Endothelial cell of umbilical vein (primary cell): ENCODE data around the gene DCTD. TPM values are rescaled to one million over a fixed set of nuclear protein-coding genes. Genes with fewer than 3 reads are reported as not detected.

Experiments
- BruUV-seq: library from RNA; stranded (reverse); fragments of 400-500 nt; replicated peaks from 2 replicates; lab custom pipeline; 2021; lab: Mats Ljungman, UMichigan
- CTCF ChIA-PET: fragments of 300-600, 350-600 bp; sonication (Branson Sonifier 250); formaldehyde crosslinking; loops from one replicate; lab custom pipeline; 2021; ENCODE audit warnings: antibody characterized with exemption, inconsistent platforms; lab: Charles Lee
- POLR2A ChIA-PET: fragments of 300-600, 350-600 bp; sonication (Branson Sonifier 250); formaldehyde crosslinking; loops from one replicate; lab custom pipeline; 2021; ENCODE audit warnings: antibody characterized with exemption, inconsistent platforms; lab: Charles Lee
- DNase-seq: peaks from one replicate; pipeline ENCODE4 v3.0.0-alpha.2; 2011; ENCODE audit warnings: low read depth, low spot score
- FAIRE-seq: peaks from 2 replicates; lab custom pipeline; 2011; peaks lifted over from hg19 to GRCh38; lab: Jason Lieb, UNC
- H2AFZ ChIP-seq: 2 replicates; pipeline ENCODE4 v1.6.0; 2012; ENCODE audit warnings: low read depth, low read length, control low read depth, inconsistent platforms
- H3K27ac ChIP-seq: 2 replicates; pipeline ENCODE4 v1.5.1; 2011; ENCODE audit warnings: low read depth, mild to moderate bottlenecking, control low read depth, low read length, moderate library complexity; ENCODE audit not compliant: insufficient read depth
- H3K27me3 ChIP-seq, 2 experiments: 2 replicates each; pipeline versions ENCODE4 v1.6.0 to v1.6.1; 2011; ENCODE audit warnings: low read length in 2 of 2, mixed read lengths in 1 of 2; ENCODE audit not compliant: control insufficient read depth in 2 of 2, insufficient read depth in 2 of 2
- H3K36me3 ChIP-seq, 2 experiments: 2 replicates in 1 of 2; 3 replicates in 1 of 2; pipeline ENCODE4 v1.5.1; 2011; ENCODE audit warnings: low read length in 2 of 2, mild to moderate bottlenecking in 1 of 2, moderate library complexity in 1 of 2; ENCODE audit not compliant: control insufficient read depth in 2 of 2, insufficient read depth in 2 of 2; ENCODE audit errors: extremely low read depth in 1 of 2
- H3K4me1 ChIP-seq: 3 replicates; pipeline ENCODE4 v1.5.1; 2011; ENCODE audit warnings: mild to moderate bottlenecking, low read length; ENCODE audit not compliant: control insufficient read depth, insufficient read depth; ENCODE audit errors: extremely low read depth
- H3K4me2 ChIP-seq: 2 replicates; pipeline ENCODE4 v1.6.1; 2011; ENCODE audit warnings: low read length, control low read depth, mixed read lengths; ENCODE audit not compliant: insufficient read depth
- H3K4me3 ChIP-seq, 3 experiments: fragments of 200-600 bp in 1 of 3; sonication (generic), shearing (Covaris generic) in 1 of 3; replicated peaks in 1 of 3; 2 replicates each; pipeline ENCODE4 v1.5.1; 2011 to 2016; ENCODE audit warnings: control low read depth in 3 of 3, low read length in 3 of 3, mild to moderate bottlenecking in 2 of 3, inconsistent platforms in 1 of 3, low read depth in 1 of 3, moderate library complexity in 1 of 3; ENCODE audit not compliant: insufficient read depth in 1 of 3
- H3K79me2 ChIP-seq: 2 replicates; pipeline ENCODE4 v1.6.0; 2012; ENCODE audit warnings: low read length, inconsistent platforms; ENCODE audit not compliant: control insufficient read depth, insufficient read depth
- H3K9ac ChIP-seq: replicated peaks from 2 replicates; pipeline ENCODE3; 2011; ENCODE audit warnings: low read length, control low read depth; ENCODE audit not compliant: insufficient read depth; ENCODE audit errors: extremely low read depth
- H3K9me1 ChIP-seq: replicated peaks from 3 replicates; pipeline ENCODE4 v1.6.0; 2011; ENCODE audit warnings: mild to moderate bottlenecking, low read length; ENCODE audit not compliant: control insufficient read depth, insufficient read depth; ENCODE audit errors: extremely low read depth
- H3K9me3 ChIP-seq: replicated peaks from 2 replicates; pipeline ENCODE4 v1.5.1; 2012; ENCODE audit warnings: low read length, inconsistent platforms; ENCODE audit not compliant: control insufficient read depth, insufficient read depth
- H4K20me1 ChIP-seq: replicated peaks from 2 replicates; pipeline ENCODE3; 2011; ENCODE audit warnings: mild to moderate bottlenecking, low read length; ENCODE audit not compliant: control insufficient read depth, insufficient read depth; ENCODE audit errors: extremely low read depth
- EZH2 ChIP-seq: IDR thresholded peaks from 2 replicates; pipeline ENCODE4 v1.6.1; 2012; ENCODE audit warnings: borderline replicate concordance, low read depth, mild to moderate bottlenecking, moderate library complexity, low read length, inconsistent platforms; ENCODE audit not compliant: severe bottlenecking
- FOS ChIP-seq: IDR thresholded peaks from 2 replicates; pipeline ENCODE4 v1.6.1; 2011; ENCODE audit warnings: mild to moderate bottlenecking, low read length, moderate library complexity, borderline replicate concordance; ENCODE audit not compliant: insufficient read depth
- GATA2 ChIP-seq: IDR thresholded peaks from 2 replicates; pipeline ENCODE4 v1.7.0; 2011; ENCODE audit warnings: low read depth, mild to moderate bottlenecking, moderate library complexity, mixed read lengths, low read length; ENCODE audit not compliant: insufficient read length, insufficient read depth
- JUN ChIP-seq: IDR thresholded peaks from 2 replicates; pipeline ENCODE4 v1.6.1; 2011; ENCODE audit warnings: borderline replicate concordance, low read depth; ENCODE audit not compliant: insufficient read length, insufficient read depth
- MYC ChIP-seq: IDR thresholded peaks from one replicate; pipeline ENCODE4 v1.6.1; 2011; ENCODE audit warnings: mild to moderate bottlenecking, low read depth, low read length
- POLR2A ChIP-seq: IDR thresholded peaks from 2 replicates; pipeline ENCODE4 v1.6.1; 2012; ENCODE audit warnings: low read depth, mild to moderate bottlenecking, control low read depth, low read length
- POLR2AphosphoS5 ChIP-seq: IDR thresholded peaks from 2 replicates; pipeline ENCODE4 v1.6.1; 2012; ENCODE audit warnings: low read depth, mild to moderate bottlenecking, control low read depth, low read length, moderate library complexity; ENCODE audit not compliant: insufficient read depth
- dilution Hi-C: fragments of 300-500 bp; cut with MboI; formaldehyde crosslinking; loops from one replicate; pipeline ENCODE4 v1.15.0; 2019; ENCODE audit warnings: low sequenced_read_pairs; ENCODE audit not compliant: extremely low pct_ligation_motif_present
- intact Hi-C: fragments of 100-400 bp; cut with micrococcal nuclease; formaldehyde crosslinking; loops from one replicate; pipeline ENCODE4 v1.10.0; 2022
- polyA plus RNA-seq, 4 experiments: library from polyadenylated mRNA; depleted of rRNA in 3 of 4; stranded (reverse) in 3 of 4; unstranded in 1 of 4; fragments of >200 nt; gene quantifications; 2 replicates each; pipeline versions ENCODE4 v1.2.1 to v1.2.3, GENCODE V29; 2011 to 2012; ENCODE audit warnings: missing spikeins in 1 of 4
- total RNA-seq: library from RNA; stranded (reverse); gene quantifications from 2 replicates; pipeline ENCODE4 v1.2.3, GENCODE V29; 2021
- TF ChIP-seq, protein P1 (sequence below), 2 donors: IDR thresholded peaks; 1 replicate in 1 of 2; 2 replicates in 1 of 2; pipeline ENCODE4 v1.5.1; 2011; ENCODE audit warnings: low read length in 2 of 2, mild to moderate bottlenecking in 2 of 2, moderate library complexity in 2 of 2, control low read depth in 1 of 2, inconsistent platforms in 1 of 2, low read depth in 1 of 2; ENCODE audit not compliant: insufficient read depth in 1 of 2; ENCODE audit errors: extremely low read depth in 1 of 2
- TF ChIP-seq, protein P2 (sequence below): IDR thresholded peaks from 2 replicates; pipeline ENCODE4 v1.6.1; 2011; ENCODE audit not compliant: insufficient read depth, insufficient read length

Gene DCTD
- total and polyA plus RNA-seq, 2 donors (not counting 3 experiments of a cell fraction or from before 2014, with no cell fraction given), result 105 to 111 TPM

GRCh38 chr4:182923366-182923765 is 6.2 kb upstream of the DCTD start:
- DNase-seq (no peak), FAIRE-seq (no peak)
- no peak overlapping the region for H3K9ac ChIP-seq
- H4K20me1 ChIP-seq, result no peaks in the 10 kb centered on the region
- dilution Hi-C loops, result loop anchor here (25.0 kb wide), 1 partner anchor 339 kb away; no protein-coding TSS in a partner anchor
- H3K27me3 ChIP-seq, result peaks cover 13 to 35% of the 10 kb centered on the region in 2 experiments
- no peak overlapping the region for H3K4me3 ChIP-seq
- H3K27ac ChIP-seq, result no peak overlapping the region
- H3K9me1 ChIP-seq, result no peaks in the 10 kb centered on the region
- intact Hi-C loops, result no loop called here
- H3K4me1 ChIP-seq, result no peaks in the 10 kb centered on the region
- ChIA-PET POLR2A (no interaction called here), CTCF (interaction anchor here (3.7 to 6.4 kb wide), 2 partner anchors 339 to 1779 kb away, joined by 39 to 61 read pairs; no protein-coding TSS in a partner anchor)
- BruUV-seq, result no TSS peak
- H3K9me3 ChIP-seq, result no peaks in the 10 kb centered on the region
- H2AFZ ChIP-seq, result no peak overlapping the region
- H3K79me2 ChIP-seq, result no peaks in the 10 kb centered on the region
- H3K36me3 ChIP-seq, result no peaks in the 10 kb centered on the region
- TF ChIP-seq POLR2A (no peak), FOS (no peak), POLR2AphosphoS5 (no peak), EZH2 (no peak), MYC (no peak), JUN (no peak), GATA2 (no peak)
- TF ChIP-seq, protein P1, sequence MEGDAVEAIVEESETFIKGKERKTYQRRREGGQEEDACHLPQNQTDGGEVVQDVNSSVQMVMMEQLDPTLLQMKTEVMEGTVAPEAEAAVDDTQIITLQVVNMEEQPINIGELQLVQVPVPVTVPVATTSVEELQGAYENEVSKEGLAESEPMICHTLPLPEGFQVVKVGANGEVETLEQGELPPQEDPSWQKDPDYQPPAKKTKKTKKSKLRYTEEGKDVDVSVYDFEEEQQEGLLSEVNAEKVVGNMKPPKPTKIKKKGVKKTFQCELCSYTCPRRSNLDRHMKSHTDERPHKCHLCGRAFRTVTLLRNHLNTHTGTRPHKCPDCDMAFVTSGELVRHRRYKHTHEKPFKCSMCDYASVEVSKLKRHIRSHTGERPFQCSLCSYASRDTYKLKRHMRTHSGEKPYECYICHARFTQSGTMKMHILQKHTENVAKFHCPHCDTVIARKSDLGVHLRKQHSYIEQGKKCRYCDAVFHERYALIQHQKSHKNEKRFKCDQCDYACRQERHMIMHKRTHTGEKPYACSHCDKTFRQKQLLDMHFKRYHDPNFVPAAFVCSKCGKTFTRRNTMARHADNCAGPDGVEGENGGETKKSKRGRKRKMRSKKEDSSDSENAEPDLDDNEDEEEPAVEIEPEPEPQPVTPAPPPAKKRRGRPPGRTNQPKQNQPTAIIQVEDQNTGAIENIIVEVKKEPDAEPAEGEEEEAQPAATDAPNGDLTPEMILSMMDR (IDR thresholded peaks at IDR 0.05; ENCODE audit: extremely low read depth in 1 of 2, insufficient read depth in 1 of 2, low read depth in 1 of 2, low read length in 2 of 2), result no peak
- TF ChIP-seq, protein P2, sequence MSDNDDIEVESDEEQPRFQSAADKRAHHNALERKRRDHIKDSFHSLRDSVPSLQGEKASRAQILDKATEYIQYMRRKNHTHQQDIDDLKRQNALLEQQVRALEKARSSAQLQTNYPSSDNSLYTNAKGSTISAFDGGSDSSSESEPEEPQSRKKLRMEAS, result no peak
- H3K4me2 ChIP-seq, result no peak overlapping the region
